DMS 273 (cell line): ENCODE measurements around the gene LILRA2.
"Not testable (repeated sequence)": the region's sequence is repeated elsewhere in the genome, so short reads cannot be mapped to it uniquely, and the experiment has no call there.

ENCODE experiments used
- DNase-seq: peaks from one replicate; lab custom pipeline; 2025; ENCODE audit not compliant: unreplicated experiment; lab: John Stamatoyannopoulos, UW

Gene LILRA2

DNA sequence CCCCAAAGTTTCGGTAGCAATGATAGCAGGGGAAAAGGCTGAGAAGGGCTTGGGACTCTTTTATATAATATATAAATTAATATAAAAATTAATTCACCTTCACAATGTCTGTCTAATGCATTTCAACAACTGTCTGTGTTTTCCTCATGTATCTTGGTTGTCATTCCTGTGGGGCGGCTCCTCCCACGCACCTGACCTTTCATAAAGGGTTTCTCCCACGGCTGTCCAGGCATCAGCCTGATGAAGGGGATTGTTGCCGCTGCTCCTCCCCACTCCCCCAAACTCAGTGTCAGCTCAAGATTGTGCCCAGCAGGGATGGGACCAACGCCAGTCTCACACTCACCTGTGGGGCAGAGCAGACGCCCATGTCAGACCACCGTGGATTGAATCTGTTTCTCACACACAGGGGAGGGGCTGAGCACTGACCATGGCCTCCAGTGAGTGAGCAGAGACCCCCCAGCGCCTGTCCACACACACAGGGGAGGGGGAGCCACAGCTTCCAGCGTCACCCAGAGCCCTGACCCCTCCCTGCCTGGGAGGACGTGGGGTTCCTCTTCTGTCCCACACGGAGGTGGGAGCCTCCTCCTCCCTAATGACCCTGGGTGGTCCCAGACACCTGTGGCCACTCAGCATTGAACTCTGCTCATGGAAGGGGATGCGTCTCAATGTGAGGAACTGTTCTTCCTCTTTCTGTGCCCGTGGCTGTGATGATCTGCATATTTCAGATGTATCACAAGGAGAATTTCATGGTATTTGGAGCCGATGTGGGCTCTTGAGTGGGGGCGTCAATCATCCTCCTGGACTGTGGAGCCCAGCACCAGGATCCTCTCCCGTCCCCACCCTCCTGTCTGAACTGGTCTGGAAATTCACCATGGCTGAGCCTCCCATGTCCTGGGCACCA, 1.6 kb upstream of the LILRA2 start:
- not testable (repeated sequence) for DNase-seq

DNA sequence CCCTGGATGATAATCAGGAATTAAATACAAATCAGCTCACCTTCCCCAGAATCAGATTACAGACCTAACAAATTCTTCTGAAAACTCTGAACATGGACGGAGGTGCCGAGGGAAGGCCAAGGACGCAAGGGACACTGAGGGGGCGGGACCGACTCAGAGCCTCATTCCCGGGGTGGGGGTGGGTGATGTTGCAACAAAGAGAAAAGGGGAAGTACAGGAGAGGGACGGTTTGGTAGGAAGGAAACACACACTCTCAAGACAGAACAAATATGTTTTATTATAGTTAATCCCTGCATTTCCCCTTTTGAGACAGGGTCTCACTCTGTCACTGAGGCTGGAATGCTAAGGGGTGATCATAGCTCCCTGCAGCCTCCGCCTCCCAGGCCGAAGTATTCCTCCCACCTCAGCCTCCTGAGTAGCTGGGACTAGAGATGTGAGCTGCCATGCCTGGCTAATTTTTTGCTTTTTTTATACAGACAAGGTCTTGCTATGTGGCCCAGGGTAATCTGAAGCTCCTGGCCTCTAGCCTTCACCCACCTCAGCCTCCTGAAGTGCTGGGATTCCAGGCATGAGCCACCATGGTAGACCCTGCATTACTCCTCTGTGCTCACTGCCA, 786 bp upstream of the LILRA2 start:
- DNase-seq = no peak

DNA sequence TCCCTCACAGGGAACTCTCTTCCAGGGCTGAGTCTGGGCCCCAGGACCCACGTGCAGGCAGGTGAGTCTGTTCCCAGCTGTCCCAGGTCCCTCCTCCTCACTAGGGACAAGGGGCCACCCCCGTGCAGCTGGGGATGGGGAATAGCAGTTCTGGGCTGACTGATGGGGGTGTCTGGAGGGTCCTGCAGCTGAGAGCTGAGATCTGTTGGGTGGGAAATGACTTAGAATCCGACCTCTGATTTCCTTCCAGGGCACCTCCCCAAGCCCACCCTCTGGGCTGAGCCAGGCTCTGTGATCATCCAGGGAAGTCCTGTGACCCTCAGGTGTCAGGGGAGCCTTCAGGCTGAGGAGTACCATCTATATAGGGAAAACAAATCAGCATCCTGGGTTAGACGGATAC, 461 bp downstream of the LILRA2 start:
- no peak for DNase-seq

DNA sequence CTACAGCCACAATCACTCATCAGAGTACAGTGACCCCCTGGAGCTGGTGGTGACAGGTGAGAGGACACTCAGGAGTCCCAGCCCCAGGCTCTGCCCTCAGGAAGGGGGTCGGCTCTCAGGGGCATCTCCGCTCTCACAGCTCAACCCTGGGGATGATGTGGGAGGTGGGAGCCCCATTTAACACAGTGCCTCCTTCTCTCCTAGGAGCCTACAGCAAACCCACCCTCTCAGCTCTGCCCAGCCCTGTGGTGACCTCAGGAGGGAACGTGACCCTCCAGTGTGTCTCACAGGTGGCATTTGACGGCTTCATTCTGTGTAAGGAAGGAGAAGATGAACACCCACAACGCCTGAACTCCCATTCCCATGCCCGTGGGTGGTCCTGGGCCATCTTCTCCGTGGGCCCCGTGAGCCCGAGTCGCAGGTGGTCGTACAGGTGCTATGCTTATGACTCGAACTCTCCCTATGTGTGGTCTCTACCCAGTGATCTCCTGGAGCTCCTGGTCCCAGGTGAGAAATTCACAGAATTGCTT, 1.0 kb downstream of the LILRA2 start:
- DNase-seq = no peak

DNA sequence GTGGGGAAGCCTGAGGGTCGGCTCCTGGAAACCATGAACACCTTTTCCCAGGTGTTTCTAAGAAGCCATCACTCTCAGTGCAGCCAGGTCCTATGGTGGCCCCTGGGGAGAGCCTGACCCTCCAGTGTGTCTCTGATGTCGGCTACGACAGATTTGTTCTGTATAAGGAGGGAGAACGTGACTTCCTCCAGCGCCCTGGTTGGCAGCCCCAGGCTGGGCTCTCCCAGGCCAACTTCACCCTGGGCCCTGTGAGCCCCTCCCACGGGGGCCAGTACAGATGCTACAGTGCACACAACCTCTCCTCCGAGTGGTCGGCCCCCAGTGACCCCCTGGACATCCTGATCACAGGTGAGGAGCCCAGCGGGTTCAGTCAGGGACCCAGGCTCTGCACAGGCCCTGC, 1.6 kb downstream of the LILRA2 start:
- DNase-seq = not testable (repeated sequence)

DNA sequence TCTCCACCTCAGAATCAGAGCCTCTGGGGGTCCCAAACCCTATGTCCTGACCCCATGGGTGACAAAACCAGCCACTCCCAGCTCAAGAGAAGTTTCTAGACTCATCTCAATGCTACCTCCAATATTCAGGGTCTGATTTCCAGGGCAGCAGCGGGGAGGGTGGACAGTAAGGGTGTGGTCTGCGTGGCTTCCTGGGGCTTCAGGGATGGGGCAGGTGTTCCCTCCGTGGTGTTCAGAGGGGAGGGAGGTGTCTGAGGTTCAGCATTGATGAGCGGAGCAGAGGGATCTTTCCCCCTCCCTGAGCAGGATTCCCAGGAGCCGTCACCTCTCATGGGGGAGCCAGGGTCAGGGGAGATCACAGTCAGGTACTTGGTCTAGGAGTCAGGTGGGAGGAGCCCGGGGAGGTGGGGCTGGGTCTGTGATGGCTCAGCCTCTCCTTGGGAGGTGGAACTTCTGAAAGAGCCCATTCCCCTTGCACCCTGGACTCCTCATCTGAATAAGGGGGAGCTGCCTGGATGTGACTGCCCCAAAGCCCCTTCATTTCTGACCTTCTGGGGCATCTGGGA, 2.9 kb downstream of the LILRA2 start:
- DNase-seq = no peak

DNA sequence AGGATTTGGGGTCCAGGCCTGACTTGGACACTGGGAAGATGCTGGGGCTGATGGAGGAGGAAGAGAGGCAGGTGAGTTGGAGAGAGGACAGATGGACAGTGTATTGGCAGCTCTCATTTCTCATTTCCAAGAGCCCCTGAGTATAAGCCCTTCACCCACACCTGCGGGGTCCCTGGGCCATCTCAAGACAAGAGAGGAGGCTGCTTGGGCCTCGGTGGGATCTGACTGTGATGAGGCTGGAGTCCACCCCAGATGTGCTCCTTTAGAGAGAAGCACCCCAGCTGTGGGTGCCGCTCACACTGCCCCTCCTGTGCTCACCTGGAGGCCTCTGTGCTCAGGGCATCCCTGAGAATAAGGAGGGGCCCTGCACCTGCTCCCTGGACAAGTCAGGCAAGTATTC, 3.7 kb downstream of the LILRA2 start:
- DNase-seq = no peak

DNA sequence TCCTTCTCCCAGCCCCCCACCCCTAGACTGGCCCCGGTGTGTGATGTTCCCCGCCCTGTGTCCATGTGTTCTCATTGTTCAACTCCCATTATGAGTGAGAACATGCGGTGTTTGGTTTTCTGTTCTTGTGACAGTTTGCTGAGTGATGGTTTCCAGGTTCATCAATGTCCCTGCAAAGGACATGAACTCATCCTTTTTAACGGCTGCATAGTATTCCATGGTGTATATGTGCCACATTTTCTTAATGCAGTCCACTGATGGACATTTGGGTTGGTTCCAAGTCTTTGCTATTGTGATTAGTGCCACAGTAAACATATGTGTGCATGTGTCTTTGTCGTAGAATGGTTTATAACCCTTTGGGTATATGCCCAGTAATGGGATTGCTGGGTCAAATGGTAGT, 4.7 kb downstream of the LILRA2 start:
- not testable (repeated sequence) for DNase-seq

DNA sequence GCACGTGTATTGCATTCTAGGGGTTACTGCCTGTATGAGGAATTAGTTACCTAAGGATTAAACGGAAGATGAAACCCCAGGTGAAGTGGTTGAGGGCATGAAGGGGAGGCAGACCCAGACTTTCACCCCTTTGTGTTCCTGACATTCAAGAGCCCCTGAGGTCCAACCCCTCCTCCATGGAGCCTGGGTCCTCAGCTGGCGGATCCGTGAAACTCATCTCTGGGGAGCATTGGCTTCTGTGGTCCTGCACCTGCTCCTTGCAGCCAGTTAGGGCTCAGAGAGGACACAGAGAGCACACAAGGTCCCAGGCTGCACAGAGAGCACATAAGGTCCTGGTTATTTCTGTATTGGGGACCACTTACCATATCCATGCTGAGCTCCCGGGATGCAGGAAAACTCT, 12.8 kb downstream of the LILRA2 start:
- no peak for DNase-seq

DNA sequence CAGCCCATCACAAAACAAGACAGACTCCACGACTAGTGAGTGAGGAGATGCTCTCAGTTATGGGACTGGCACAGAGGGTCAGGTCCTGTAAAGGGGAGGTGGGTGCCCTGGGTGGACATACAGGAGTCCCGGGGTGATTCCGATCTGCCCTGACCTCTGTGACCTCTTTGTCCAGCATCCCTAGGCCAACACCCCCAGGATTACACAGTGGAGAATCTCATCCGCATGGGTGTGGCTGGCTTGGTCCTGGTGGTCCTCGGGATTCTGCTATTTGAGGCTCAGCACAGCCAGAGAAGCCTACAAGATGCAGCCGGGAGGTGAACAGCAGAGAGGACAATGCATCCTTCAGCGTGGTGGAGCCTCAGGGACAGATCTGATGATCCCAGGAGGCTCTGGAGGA, 13.4 kb downstream of the LILRA2 start:
- DNase-seq = no peak

DNA sequence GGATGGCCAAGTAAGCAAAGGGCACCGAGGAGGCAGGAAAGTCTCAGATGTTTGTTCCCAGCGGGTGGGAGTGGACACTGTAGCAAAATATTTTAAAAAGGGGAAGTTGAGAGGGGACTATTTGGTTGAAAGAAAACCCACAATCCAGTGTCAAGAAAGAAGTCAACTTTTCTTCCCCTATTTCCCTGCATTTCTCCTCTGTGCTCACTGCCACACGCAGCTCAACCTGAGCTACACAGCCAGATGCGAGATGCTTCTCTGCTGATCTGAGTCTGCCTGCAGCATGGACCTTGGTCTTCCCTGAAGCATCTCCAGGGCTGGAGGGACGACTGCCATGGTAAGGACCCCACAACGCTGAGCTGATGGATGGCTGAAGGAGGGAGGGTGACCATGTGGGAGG, 19.9 kb downstream of the LILRA2 start, which contains the start of gene LILRA1:
LILRA1 (plus strand) TSS at position 188 of the 400 bp plus-strand sequence. CDS start 613 bp downstream, outside the sequence.
- DNase-seq = not testable (repeated sequence)

DNA sequence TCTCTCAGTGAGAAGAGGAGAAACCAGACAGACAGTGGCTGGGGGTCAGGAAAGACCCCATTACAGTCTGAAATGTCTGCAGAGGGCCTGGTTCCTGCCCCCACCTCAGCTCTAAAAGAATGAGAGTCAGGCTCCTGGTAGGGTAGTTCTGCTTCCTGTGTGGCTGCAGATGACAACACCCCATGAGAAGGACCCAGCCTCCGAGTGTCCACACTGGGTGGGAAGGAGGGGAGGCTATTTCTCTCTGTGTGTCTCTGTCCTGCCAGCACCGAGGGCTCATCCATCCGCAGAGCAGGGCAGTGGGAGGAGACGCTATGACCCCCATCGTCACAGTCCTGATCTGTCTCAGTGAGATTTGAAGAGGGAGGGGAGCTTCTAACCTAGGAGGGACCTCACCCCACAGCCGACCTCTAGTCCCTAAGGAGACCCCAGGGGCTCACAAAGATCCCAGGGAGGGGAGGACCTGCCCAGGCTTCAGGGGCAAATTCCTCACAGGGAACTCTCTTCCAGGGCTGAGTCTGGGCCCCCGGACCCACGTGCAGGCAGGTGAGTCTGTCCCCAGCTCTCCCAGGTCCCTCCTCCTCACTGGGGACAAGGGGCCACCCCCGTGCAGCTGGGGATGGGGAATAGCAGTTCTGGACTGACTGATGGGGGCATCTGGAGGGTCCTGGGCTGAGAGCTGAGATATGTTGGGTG, 20.5 kb downstream of the LILRA2 start:
- not testable (repeated sequence) for DNase-seq

DNA sequence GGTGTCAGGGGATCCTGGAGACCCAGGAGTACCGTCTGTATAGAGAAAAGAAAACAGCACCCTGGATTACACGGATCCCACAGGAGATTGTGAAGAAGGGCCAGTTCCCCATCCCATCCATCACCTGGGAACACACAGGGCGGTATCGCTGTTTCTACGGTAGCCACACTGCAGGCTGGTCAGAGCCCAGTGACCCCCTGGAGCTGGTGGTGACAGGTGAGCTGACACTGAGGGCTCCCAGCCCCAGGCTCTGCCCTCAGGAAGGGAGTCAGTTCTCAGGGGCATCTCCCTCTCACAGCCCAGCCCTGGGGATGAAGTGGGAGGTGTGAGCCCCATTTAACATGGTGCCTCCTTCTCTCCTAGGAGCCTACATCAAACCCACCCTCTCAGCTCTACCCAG, 21.1 kb downstream of the LILRA2 start:
- no peak for DNase-seq

DNA sequence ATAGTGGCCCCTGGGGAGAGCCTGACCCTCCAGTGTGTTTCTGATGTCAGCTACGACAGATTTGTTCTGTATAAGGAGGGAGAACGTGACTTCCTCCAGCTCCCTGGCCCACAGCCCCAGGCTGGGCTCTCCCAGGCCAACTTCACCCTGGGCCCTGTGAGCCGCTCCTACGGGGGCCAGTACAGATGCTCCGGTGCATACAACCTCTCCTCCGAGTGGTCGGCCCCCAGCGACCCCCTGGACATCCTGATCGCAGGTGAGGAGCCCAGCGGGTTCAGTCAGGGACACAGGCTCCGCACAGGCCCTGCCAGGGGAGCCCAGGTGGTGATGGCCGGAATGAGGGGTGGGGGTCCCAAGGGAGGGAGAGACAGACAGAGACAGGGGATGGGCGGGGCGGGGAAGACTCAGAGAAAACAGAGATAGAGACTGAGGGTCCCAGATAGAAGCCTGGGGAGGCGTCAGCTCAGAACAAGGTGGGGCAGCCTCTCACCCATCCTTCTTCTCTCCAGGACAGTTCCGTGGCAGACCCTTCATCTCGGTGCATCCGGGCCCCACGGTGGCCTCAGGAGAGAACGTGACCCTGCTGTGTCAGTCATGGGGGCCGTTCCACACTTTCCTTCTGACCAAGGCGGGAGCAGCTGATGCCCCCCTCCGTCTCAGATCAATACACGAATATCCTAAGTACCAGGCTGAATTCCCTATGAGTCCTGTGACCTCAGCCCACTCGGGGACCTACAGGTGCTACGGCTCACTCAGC, 22.3 kb downstream of the LILRA2 start:
- not testable (repeated sequence) for DNase-seq

DNA sequence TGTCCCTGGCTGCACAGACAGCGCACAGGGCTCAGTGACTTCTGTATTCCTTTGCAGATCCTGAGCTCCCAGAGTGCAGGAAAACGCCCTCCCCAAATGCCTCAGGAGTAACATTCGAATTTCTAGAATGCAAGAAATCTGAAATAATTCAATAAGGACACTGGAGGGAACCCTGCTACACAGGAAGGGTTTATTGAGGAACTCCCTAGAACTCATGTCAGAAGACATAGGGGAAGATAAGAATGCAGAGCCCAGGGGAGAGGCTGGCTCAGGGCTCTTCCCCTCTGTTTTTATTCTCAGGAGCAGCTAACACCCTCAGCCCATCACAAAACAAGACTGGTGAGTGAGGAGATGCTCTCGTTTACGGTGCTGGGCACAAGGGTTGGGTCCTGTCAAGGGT, 26.6 kb downstream of the LILRA2 start:
- no peak for DNase-seq

DNA sequence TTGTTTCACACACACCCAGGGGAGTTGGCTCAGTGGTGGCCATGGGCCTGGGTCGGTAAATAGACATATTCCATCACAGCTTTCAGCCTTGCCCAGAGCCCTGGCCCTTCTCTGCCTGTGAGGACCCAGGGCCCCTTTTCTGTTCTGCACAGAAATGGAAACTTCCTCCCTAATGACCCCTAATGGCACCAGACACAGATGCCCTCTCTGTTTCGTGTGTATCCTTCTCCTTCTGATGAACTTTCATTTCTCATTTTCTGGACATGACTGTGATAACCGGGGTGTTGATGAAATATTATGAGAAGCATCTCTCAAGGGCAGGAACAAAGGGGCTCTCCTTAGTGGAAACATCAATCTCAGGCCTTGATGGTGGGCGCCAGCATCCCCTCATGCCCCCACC, 32.6 kb downstream of the LILRA2 start:
- no peak for DNase-seq

DNA sequence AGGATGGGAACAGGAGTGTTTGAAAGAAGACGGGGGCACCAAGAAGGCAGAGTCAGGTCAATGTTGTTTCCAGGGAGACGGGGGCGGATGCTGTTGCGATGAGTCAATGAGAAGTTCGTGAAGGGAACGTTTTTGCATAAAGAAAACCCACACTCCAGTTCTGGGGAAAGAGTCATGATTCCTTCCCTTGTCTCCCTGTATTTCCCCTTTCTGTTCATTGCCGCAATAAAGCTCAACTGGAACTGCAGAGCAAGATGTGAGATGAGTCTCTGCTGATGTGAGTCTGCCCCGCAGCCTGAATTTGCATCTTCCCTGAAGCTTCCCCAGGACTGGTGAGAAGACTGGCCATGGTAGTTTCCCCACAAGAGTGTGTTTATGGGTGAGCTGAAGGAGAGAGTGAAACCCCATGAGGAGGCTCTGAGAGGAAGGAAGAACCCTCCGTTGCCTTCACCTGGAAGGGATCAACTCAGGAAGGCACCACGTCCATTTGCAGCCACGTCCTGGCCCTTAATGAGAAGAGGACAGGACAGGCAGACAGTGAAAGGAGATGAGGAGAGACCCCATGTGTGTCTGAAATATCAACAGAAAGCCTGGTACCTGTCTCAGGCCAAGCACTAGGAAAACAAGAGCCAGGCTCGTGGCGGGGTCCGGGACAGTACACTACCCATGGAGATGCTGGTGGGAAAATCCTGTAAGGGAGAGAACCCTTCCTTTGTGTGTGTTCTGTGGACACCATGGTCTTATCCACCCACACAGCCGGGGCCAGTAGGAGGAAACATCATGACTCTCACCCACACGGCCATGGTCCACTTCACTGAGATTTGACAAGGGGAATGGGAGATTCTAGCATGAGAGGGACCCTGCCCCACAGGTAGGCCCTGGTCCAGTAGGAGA, 33.5 kb downstream of the LILRA2 start:
- DNase-seq = no peak

DNA sequence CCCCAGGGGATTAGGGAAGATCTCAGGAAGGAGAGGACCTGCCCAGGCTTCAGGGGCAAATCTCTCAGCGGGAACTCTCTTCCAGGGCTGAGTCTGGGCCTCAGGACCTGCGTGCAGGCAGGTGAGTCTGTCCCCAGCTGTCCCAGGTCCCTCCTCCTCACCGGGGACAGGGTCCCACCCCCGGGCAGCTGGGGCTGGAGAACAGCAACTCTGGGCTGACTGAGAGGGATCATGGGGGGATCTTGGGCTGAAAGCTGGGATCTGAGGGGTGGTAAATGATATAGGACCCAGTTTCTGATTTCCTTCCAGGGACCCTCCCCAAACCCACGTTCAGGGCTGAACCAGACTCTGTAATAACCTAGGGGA, 34.2 kb downstream of the LILRA2 start:
- no peak for DNase-seq

DNA sequence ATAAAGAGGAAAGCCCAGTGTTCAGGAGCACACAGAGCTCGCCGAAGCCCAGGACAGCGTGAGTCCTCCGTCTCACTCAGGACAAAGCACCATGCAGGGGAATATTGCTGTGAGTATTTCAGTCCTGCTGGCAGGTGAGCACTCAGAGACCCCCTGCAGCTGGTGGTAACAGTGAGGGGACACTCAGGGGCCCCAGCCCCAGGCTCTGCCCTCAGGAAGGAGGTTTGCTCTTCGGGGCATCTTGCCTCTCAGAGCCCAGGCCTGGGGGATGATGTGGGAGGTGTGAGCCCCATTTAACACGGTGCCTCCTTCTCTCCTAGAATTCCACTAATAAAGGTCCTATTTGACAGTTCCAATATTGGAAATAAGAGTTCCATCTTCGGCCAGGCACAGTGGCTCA, 34.6 kb downstream of the LILRA2 start:
- no peak for DNase-seq

DNA sequence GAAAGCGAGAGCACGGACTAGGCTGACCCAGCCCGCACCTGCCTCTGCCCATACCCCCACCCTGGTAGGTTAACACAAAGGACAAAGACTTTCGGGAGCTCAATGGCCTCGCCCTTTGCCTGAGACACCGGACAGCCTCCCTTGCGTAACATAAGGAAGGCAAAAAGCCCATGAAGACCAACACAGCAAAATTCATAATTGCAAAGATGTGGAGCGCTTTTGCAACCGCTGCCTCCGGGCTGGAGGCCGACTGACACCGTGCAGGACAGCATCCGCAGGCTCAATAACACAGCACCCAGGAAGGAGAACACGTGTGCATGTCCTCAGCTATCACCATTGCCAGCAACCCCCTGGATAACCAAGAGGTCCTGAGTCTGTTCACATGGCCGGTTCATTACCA, 35.2 kb downstream of the LILRA2 start:
- no peak for DNase-seq
